Astrocyte (in vitro differentiated cells and primary cell): ENCODE measurements around the gene DTNB. TPM values are rescaled to one million over a fixed set of nuclear protein-coding genes. Genes with fewer than 3 reads are reported as not detected.
"Not testable (repeated sequence)": the region's sequence is repeated elsewhere in the genome, so short reads cannot be mapped to it uniquely, and the experiment has no call there.

Source experiments
- DNase-seq: peaks from one replicate; pipeline ENCODE4 v3.0.0-alpha.2; 2010; ENCODE audit warnings: low read depth
- FAIRE-seq: peaks from 2 replicates; lab custom pipeline; 2011; peaks lifted over from hg19 to GRCh38; lab: Jason Lieb, UNC
- H2AFZ ChIP-seq: 2 replicates; pipeline ENCODE4 v1.6.0; 2012; ENCODE audit warnings: low read depth, low read length, inconsistent platforms
- H3K27ac ChIP-seq: 2 replicates; pipeline ENCODE4 v1.5.1; 2011; ENCODE audit warnings: low read depth, low read length, inconsistent platforms
- H3K27me3 ChIP-seq: 2 replicates; pipeline ENCODE4 v1.6.0; 2011; ENCODE audit warnings: low read length, inconsistent platforms; ENCODE audit not compliant: insufficient read depth
- H3K36me3 ChIP-seq: 2 replicates; pipeline ENCODE4 v1.5.1; 2011; ENCODE audit warnings: low read length, inconsistent platforms; ENCODE audit not compliant: insufficient read depth
- H3K4me1 ChIP-seq: 2 replicates; pipeline ENCODE4 v1.5.1; 2011; ENCODE audit warnings: low read length, inconsistent platforms; ENCODE audit not compliant: insufficient read depth
- H3K4me2 ChIP-seq: 2 replicates; pipeline ENCODE4 v1.6.0; 2012; ENCODE audit warnings: low read length, inconsistent platforms
- H3K4me3 ChIP-seq: 2 replicates; pipeline ENCODE4 v1.5.1; 2011; ENCODE audit warnings: low read depth, mild to moderate bottlenecking, low read length, inconsistent platforms; ENCODE audit not compliant: insufficient read depth
- H3K79me2 ChIP-seq: 2 replicates; pipeline ENCODE4 v1.6.0; 2012; ENCODE audit warnings: mild to moderate bottlenecking, low read length, inconsistent platforms; ENCODE audit not compliant: insufficient read depth
- H3K9ac ChIP-seq: 2 replicates; pipeline ENCODE4 v1.6.0; 2012; ENCODE audit warnings: mild to moderate bottlenecking, low read length, inconsistent platforms
- H3K9me3 ChIP-seq: 2 replicates; pipeline ENCODE4 v1.5.1; 2012; ENCODE audit warnings: low read depth, mild to moderate bottlenecking, low read length, inconsistent platforms; ENCODE audit not compliant: insufficient read depth
- H4K20me1 ChIP-seq: 2 replicates; pipeline ENCODE4 v1.6.0; 2012; ENCODE audit warnings: low read length, inconsistent platforms; ENCODE audit not compliant: insufficient read depth
- H3K27ac Mint-ChIP-seq: one replicate; pipeline ENCODE4 v1.8.0; 2021; ENCODE audit warnings: mild to moderate bottlenecking, mixed read lengths; ENCODE audit not compliant: unreplicated experiment
- H3K27me3 Mint-ChIP-seq: one replicate; pipeline ENCODE4 v1.8.0; 2021; ENCODE audit warnings: low read depth, mixed read lengths; ENCODE audit not compliant: unreplicated experiment
- H3K36me3 Mint-ChIP-seq: one replicate; pipeline ENCODE4 v1.8.0; 2021; ENCODE audit warnings: low read depth, mixed read lengths; ENCODE audit not compliant: unreplicated experiment
- H3K4me1 Mint-ChIP-seq: one replicate; pipeline ENCODE4 v1.8.0; 2021; ENCODE audit warnings: low read depth, mixed read lengths; ENCODE audit not compliant: unreplicated experiment
- H3K4me3 Mint-ChIP-seq: one replicate; pipeline ENCODE4 v1.8.0; 2021; ENCODE audit warnings: mild to moderate bottlenecking, moderate library complexity, mixed read lengths; ENCODE audit not compliant: unreplicated experiment
- H3K9me3 Mint-ChIP-seq: one replicate; pipeline ENCODE4 v1.8.0; 2021; ENCODE audit warnings: mild to moderate bottlenecking, mixed read lengths; ENCODE audit not compliant: unreplicated experiment
- EZH2 ChIP-seq: IDR thresholded peaks from 2 replicates; pipeline ENCODE4 v1.6.1; 2012; ENCODE audit warnings: mild to moderate bottlenecking, low read length, inconsistent platforms; ENCODE audit not compliant: insufficient read depth
- total RNA-seq: library from RNA; stranded (reverse); gene quantifications from 2 replicates; pipeline ENCODE4 v1.2.1, GENCODE V29; 2021
- TF ChIP-seq, protein P1 (sequence below): IDR thresholded peaks from 2 replicates; pipeline ENCODE4 v1.5.1; 2011; ENCODE audit warnings: low read depth, mild to moderate bottlenecking, inconsistent platforms, low read length, moderate library complexity; ENCODE audit not compliant: insufficient read depth

DTNB gene
- total RNA-seq, 1 donor from 2014 or later, result 5.1 TPM

GRCh38 chr2:25557179-25558036 lies 116.0 kb downstream of the DTNB start:
- peak overlapping the region; percentile 44 for H3K27ac Mint-ChIP-seq
- TF ChIP-seq EZH2, result no peak
- TF ChIP-seq, protein P1, sequence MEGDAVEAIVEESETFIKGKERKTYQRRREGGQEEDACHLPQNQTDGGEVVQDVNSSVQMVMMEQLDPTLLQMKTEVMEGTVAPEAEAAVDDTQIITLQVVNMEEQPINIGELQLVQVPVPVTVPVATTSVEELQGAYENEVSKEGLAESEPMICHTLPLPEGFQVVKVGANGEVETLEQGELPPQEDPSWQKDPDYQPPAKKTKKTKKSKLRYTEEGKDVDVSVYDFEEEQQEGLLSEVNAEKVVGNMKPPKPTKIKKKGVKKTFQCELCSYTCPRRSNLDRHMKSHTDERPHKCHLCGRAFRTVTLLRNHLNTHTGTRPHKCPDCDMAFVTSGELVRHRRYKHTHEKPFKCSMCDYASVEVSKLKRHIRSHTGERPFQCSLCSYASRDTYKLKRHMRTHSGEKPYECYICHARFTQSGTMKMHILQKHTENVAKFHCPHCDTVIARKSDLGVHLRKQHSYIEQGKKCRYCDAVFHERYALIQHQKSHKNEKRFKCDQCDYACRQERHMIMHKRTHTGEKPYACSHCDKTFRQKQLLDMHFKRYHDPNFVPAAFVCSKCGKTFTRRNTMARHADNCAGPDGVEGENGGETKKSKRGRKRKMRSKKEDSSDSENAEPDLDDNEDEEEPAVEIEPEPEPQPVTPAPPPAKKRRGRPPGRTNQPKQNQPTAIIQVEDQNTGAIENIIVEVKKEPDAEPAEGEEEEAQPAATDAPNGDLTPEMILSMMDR, result no peak
- H3K36me3 Mint-ChIP-seq, result no peaks in the 10 kb centered on the region
- H3K4me1 Mint-ChIP-seq, result peaks cover 35% of the 10 kb centered on the region
- Histone ChIP-seq H3K9me3 (no peaks in the 10 kb centered on the region), H3K4me1 (peaks cover 13% of the 10 kb centered on the region), H4K20me1 (no peaks in the 10 kb centered on the region), H3K36me3 (no peaks in the 10 kb centered on the region), H3K27me3 (no peaks in the 10 kb centered on the region), H2AFZ (peak overlapping the region; percentile 3), H3K79me2 (no peaks in the 10 kb centered on the region), H3K27ac (no peak overlapping the region), H3K9ac (no peak overlapping the region), H3K4me2 (no peak overlapping the region), H3K4me3 (no peak overlapping the region)
- FAIRE-seq (no peak), DNase-seq (no peak)
- no peaks in the 10 kb centered on the region for H3K27me3 Mint-ChIP-seq
- H3K4me3 Mint-ChIP-seq, result no peak overlapping the region
- H3K9me3 Mint-ChIP-seq, result peaks cover 3% of the 10 kb centered on the region

DNA sequence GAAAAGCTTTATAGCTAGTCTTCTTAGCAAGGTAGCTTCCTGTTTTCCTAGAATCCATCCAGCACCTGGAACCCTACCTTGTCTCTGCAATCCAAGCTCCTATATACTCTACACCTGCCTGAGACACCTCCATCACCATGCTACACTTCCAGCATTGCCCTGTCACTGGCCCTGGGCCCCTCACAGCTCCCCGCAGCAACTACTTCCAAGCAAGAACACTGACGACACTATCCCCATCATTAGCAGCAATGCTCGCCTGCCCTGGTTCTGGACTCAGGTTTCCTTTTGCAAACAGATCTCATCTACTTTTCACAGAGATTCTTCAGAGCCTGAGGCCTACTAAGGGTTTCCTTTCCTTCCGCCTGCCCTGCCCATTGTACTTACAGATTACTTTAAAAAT lies 121.1 kb downstream of the DTNB start:
- no peak for DNase-seq
- Histone ChIP-seq H2AFZ (no peak overlapping the region), H3K79me2 (no peaks in the 10 kb centered on the region), H3K9ac (no peak overlapping the region), H3K4me2 (no peak overlapping the region), H3K27ac (no peak overlapping the region), H3K27me3 (no peaks in the 10 kb centered on the region), H3K36me3 (no peaks in the 10 kb centered on the region), H4K20me1 (no peaks in the 10 kb centered on the region), H3K9me3 (no peaks in the 10 kb centered on the region), H3K4me1 (no peaks in the 10 kb centered on the region), H3K4me3 (no peak overlapping the region)
- H3K27ac Mint-ChIP-seq, result no peak overlapping the region
- no peak overlapping the region for H3K4me3 Mint-ChIP-seq
- H3K9me3 Mint-ChIP-seq, result no peaks in the 10 kb centered on the region
- H3K36me3 Mint-ChIP-seq, result no peaks in the 10 kb centered on the region
- no peak for FAIRE-seq
- H3K27me3 Mint-ChIP-seq, result peaks cover 2% of the 10 kb centered on the region
- H3K4me1 Mint-ChIP-seq, result peaks cover 18% of the 10 kb centered on the region
- TF ChIP-seq, protein P1, result no peak
- TF ChIP-seq EZH2, result no peak

- FAIRE-seq (no peak), DNase-seq (no peak)
- Histone ChIP-seq H3K4me2 (no peak overlapping the region), H3K4me1 (no peaks in the 10 kb centered on the region), H3K9ac (no peak overlapping the region), H3K4me3 (no peak overlapping the region), H3K36me3 (no peaks in the 10 kb centered on the region), H3K9me3 (no peaks in the 10 kb centered on the region), H4K20me1 (no peaks in the 10 kb centered on the region), H3K27me3 (no peaks in the 10 kb centered on the region), H2AFZ (no peak overlapping the region), H3K27ac (no peak overlapping the region), H3K79me2 (no peaks in the 10 kb centered on the region)
- peaks cover 9% of the 10 kb centered on the region for H3K4me1 Mint-ChIP-seq
- no peak overlapping the region for H3K27ac Mint-ChIP-seq
- no peak for TF ChIP-seq EZH2
- TF ChIP-seq, protein P1, result no peak
- H3K27me3 Mint-ChIP-seq, result peaks cover 2% of the 10 kb centered on the region
- no peaks in the 10 kb centered on the region for H3K36me3 Mint-ChIP-seq
- H3K4me3 Mint-ChIP-seq, result no peak overlapping the region
- no peaks in the 10 kb centered on the region for H3K9me3 Mint-ChIP-seq
Measured at GRCh38 chr2:25551316-25551715, 122.1 kb downstream of the DTNB start.

DNA sequence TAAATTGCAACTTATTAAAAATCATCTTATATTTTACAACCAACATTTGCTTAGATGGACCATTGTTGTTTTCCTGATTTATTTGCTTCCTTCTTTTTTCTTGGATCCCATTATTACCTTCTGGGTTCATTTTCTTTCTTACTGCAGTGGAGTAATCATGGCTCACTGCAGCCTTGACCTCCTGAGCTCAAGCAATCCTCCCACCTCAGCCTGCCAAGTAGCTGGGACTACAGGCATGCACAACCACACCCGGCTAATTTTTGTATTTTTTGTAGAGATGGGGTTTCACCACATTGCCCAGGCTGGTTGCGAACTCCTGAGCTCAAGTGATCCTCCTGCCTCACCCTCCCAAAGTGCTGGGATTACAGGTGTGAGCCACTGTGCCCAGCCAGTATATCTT lies 123.8 kb downstream of the DTNB start:
- H3K27ac ChIP-seq, FAIRE-seq, H3K4me1 Mint-ChIP-seq: not testable (repeated sequence)

More for the DNA sequence above, 123.8 kb downstream of the DTNB start:
- not testable (repeated sequence) for H3K27ac Mint-ChIP-seq, H3K4me1 ChIP-seq, H2AFZ ChIP-seq, H3K27me3 ChIP-seq, H3K4me2 ChIP-seq, H3K36me3 Mint-ChIP-seq, H3K4me3 Mint-ChIP-seq, H3K27me3 Mint-ChIP-seq, H3K9me3 Mint-ChIP-seq, H3K9me3 ChIP-seq, H3K4me3 ChIP-seq, H3K9ac ChIP-seq, H3K79me2 ChIP-seq, DNase-seq, H3K36me3 ChIP-seq, H4K20me1 ChIP-seq
